H1 (cell line): ENCODE data around the gene ENOPH1.

Experiments
- CHD7 ChIP-seq: fragments of 300-600 bp; sonication (generic); IDR thresholded peaks from 2 replicates; pipeline ENCODE4 v1.7.1; 2012; ENCODE audit warnings: low read length, moderate library complexity, mild to moderate bottlenecking, inconsistent platforms; ENCODE audit not compliant: insufficient replicate concordance
- CTCF ChIP-seq, 3 experiments: IDR thresholded peaks; 1 replicate in 2 of 3; 2 replicates in 1 of 3; pipeline versions ENCODE4 v1.5.1 to v1.6.1; 2011; ENCODE audit warnings: low read length in 3 of 3, mild to moderate bottlenecking in 3 of 3, inconsistent platforms in 2 of 3, low read depth in 1 of 3, moderate library complexity in 1 of 3; ENCODE audit not compliant: insufficient read depth in 1 of 3; ENCODE audit errors: control extremely low read depth in 1 of 3
- POLR2A ChIP-seq, 2 experiments: IDR thresholded peaks; 1 replicate in 1 of 2; 2 replicates in 1 of 2; pipeline ENCODE4 v1.6.1; 2011; ENCODE audit warnings: low read depth in 2 of 2, low read length in 2 of 2, mild to moderate bottlenecking in 2 of 2; ENCODE audit errors: control extremely low read depth in 1 of 2
- POLR2AphosphoS5 ChIP-seq: IDR thresholded peaks from 2 replicates; pipeline ENCODE4 v1.6.1; 2011; ENCODE audit warnings: low read depth, low read length
- RAD21 ChIP-seq, 2 experiments: IDR thresholded peaks in 1 of 2; conservative IDR thresholded peaks in 1 of 2; 2 replicates each; pipeline ENCODE4 v1.6.1; 2011; ENCODE audit warnings: low read depth in 2 of 2, low read length in 2 of 2, improper control_type of control experiment in 1 of 2, inconsistent platforms in 1 of 2, mild to moderate bottlenecking in 1 of 2, moderate library complexity in 1 of 2
- RBBP5 ChIP-seq: IDR thresholded peaks from 2 replicates; pipeline ENCODE4 v1.7.1; 2012; ENCODE audit warnings: low read depth, mild to moderate bottlenecking, inconsistent platforms, low read length, moderate library complexity, borderline replicate concordance
- RXRA ChIP-seq: IDR thresholded peaks from 2 replicates; pipeline ENCODE4 v1.6.1; 2011; ENCODE audit warnings: low read depth, mild to moderate bottlenecking, low read length, moderate library complexity; ENCODE audit not compliant: insufficient read depth
- SIRT6 ChIP-seq: IDR thresholded peaks from one replicate; pipeline ENCODE4 v1.7.1; 2012; ENCODE audit warnings: low read length, inconsistent platforms

GRCh38 chr4:82450966-82451755, 20.8 kb downstream of the ENOPH1 start:
- TF ChIP-seq POLR2A (IDR thresholded peaks at IDR 0.05; ENCODE audit: control extremely low read depth in 1 of 2, low read depth in 2 of 2, low read length in 2 of 2) = no peak
- no peak for TF ChIP-seq RAD21 (IDR thresholded peaks at IDR 0.05 in 1 of 2, conservative IDR thresholded peaks at IDR 0.05 in 1 of 2; ENCODE audit: low read depth in 2 of 2, low read length in 2 of 2)
- TF ChIP-seq CTCF (IDR thresholded peaks at IDR 0.05; ENCODE audit: control extremely low read depth in 1 of 3, insufficient read depth in 1 of 3, low read depth in 1 of 3, low read length in 3 of 3) = no peak
- no peak for TF ChIP-seq CHD7
- no peak for TF ChIP-seq SIRT6
- no peak for TF ChIP-seq RBBP5
- TF ChIP-seq RXRA = no peak
- no peak for TF ChIP-seq POLR2AphosphoS5
